22Rv1 (cell line): ENCODE results near the gene MAGI3.
"Not testable (repeated sequence)": the region's sequence is repeated elsewhere in the genome, so short reads cannot be mapped to it uniquely, and the experiment has no call there.

Experiments used
- H3K27ac ChIP-seq: fragments of 450-650 bp; 2 replicates; pipeline ENCODE4 v1.5.1; 2017
- ZFX ChIP-seq: fragments of 450-650 bp; IDR thresholded peaks from 2 replicates; pipeline ENCODE4 v1.6.1; 2017; ENCODE audit warnings: antibody characterized with exemption, borderline replicate concordance
- TF ChIP-seq, protein P1 (sequence below): fragments of 450-650 bp; IDR thresholded peaks from 2 replicates; pipeline ENCODE4 v1.5.1; 2017; ENCODE audit warnings: mild to moderate bottlenecking

The MAGI3 gene

DNA sequence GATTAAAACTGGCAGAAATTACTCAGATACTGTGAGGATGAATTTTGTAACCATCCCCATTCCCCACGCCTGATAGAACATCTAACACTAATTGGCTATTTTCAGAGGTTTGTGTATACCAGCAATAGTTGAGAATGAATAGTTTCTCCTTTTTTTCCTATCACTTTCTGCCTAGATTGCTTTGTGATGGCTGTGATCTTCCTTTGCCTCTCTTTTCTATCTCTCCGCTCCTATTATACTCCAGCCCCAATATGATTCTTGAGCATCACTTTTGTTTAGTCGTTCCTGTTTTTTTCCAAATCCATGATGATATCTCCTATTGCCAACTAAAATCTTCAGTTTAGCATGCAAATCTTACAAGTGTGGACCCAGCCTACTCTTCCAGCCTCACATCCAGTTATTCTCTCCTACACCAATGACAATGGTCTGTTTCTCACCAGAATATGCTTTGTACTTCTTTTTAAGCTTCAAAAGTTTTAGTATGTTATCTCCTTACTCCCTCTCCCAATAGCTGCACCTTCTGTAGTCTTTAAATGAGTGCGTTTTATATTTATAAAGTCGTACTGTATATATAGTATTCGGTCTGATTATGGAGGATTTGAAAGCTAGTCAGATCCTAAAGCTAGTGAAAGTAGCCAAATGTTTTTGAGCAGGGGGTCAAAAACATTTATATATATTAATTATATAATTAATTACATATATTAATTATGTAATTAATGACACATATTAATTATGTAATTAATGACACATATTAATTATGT is 25.2 kb downstream of the MAGI3 start:
- no peak overlapping the region for H3K27ac ChIP-seq
- TF ChIP-seq ZFX, result no peak
- TF ChIP-seq, protein P1, sequence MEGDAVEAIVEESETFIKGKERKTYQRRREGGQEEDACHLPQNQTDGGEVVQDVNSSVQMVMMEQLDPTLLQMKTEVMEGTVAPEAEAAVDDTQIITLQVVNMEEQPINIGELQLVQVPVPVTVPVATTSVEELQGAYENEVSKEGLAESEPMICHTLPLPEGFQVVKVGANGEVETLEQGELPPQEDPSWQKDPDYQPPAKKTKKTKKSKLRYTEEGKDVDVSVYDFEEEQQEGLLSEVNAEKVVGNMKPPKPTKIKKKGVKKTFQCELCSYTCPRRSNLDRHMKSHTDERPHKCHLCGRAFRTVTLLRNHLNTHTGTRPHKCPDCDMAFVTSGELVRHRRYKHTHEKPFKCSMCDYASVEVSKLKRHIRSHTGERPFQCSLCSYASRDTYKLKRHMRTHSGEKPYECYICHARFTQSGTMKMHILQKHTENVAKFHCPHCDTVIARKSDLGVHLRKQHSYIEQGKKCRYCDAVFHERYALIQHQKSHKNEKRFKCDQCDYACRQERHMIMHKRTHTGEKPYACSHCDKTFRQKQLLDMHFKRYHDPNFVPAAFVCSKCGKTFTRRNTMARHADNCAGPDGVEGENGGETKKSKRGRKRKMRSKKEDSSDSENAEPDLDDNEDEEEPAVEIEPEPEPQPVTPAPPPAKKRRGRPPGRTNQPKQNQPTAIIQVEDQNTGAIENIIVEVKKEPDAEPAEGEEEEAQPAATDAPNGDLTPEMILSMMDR, result no peak

DNA sequence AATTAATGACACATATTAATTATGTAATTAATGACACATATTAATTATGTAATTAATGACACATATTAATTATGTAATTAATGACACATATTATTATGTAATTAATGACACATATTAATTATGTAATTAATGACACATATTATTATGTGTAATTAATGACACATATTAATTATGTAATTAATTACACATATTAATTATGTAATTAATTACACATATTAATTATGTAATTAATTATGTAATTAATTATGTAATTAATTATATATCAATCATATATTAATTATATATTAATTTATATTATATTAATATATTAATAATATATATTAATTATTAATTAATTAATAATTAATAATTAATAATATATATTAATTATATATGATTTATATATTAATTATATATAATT is 25.8 kb downstream of the MAGI3 start:
- H3K27ac ChIP-seq, result not testable (repeated sequence)

DNA sequence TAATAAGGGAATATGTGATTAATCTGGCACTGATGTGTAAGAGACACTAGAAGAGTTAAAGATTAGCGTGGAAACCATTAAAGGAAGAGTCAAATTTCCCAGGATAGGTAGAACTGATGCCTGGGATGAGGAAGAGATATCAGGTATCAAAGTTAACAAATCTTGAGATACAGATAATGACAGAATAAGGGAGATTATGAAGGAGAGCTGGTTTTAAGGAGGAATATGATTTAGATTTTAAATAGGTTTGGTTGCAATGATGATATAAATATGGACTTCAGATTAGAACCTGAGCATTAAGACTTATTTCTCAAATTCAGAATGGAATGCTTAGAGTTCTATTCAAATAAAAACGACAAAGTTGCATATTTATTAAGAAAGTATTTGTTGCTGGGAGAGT is 26.2 kb downstream of the MAGI3 start:
- TF ChIP-seq ZFX, result no peak
- TF ChIP-seq, protein P1, result no peak
- no peak overlapping the region for H3K27ac ChIP-seq

DNA sequence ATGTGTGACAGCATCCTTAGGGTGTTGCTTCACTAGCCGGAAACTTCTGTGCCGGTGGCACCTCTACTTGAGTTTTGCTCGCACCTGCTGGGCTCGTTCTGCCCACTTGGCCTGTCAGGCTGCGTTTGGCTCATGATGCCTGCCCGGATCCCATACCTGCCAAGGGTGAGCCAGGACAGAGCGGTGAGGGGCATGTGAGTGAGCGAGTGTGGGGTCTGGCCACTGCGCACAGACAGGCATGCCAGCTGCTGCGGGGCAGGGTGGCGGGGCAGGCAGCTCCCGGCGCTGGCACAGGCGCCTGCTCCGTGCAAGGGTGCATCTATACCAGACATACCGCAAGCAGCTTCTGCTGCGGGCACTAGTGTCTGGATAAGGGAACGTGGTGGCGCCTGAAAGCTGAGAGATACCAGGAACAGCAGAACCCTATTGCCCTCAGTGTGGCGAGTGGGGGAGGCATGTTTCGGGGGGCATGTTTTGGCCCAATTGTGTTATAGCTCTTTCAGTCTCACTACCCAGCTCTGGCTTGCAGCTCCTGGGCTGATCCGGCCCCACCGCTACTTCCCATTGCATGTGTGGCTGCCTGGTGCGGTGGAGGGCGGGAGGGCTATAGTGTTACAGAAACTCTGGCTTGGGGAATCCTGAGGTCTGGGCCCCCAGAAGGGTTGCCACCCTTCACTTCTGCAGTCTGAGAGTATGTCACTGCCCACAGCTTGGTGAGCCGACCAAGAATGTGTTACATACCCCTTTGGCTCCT is 32.2 kb downstream of the MAGI3 start:
- TF ChIP-seq ZFX, result no peak
- TF ChIP-seq, protein P1, result no peak
- H3K27ac ChIP-seq, result no peak overlapping the region

DNA sequence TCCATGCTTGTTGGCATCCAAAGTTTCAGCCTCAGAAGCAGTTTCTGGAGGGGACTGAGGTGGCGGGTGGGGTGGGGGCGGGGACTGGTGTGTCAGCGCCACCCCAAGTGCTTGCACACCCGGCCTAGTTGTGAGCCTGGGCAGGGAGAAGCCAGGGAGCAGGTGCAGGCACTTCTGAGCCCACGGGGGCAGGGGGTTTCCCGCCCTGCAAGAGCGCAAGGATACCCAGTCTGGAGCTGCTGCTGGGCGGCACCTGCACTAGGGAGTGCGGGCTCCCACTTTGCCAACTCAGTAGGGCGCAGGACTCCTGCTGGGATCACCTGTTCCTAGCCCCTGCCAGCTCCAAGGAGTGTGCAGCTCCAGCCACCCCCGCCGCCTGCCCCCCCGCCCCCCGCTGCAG is 33.5 kb downstream of the MAGI3 start:
- TF ChIP-seq, protein P1, result no peak
- TF ChIP-seq ZFX, result no peak

DNA sequence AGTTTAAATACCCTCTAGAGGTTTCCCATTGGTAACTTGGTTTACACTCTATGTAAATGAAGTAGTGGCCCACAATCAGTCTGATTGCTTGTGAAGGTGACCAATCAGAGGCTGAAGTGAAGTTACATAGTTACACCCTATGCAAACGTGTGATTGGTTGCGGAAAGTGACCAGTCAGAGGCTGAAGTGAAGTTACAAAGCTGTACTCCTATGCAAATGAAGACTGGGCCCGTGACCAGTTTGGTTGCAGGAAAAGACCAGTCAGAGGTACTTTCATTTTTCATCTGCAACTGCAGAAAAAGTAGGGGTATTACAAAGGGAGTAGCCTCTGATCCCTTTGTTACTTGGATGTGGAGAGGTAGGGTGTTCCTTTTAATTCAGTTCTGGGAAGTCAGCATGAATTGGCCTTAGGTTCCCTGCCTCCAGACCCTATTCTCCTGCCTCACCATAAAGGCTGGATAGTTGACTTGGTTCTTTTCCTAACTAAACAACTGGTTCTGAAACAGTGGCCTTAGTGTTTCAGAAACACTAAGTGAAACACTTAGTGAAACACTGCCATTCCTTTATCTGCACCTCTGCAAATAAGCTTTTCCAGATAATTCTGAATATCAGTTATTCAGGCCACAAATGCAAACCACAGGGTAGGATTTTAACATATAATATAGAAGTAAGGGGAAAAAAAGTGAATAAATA is 39.3 kb downstream of the MAGI3 start:
- TF ChIP-seq, protein P1, result no peak
- TF ChIP-seq ZFX, result no peak
- H3K27ac ChIP-seq, result no peak overlapping the region

More for the DNA sequence above, 33.5 kb downstream of the MAGI3 start:
- no peak overlapping the region for H3K27ac ChIP-seq

DNA sequence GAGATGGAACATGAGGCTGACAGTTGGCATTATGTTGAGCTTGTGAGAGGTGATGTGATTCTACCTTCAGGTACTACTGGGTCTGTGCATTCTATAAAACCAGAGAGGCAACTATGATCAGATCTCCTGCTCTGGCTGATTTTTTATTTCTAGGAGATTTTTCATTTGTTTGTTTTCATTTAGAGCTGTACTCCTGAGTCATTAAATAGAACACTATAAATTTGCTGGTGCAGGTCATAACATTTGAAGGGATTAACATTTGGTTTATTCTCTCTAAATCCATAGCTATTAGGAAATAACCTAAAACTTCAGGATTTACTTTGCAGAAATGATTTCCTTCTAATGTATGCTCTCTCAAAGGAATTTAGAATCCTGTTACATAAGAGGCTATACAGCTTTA is 42.9 kb downstream of the MAGI3 start:
- H3K27ac ChIP-seq, result no peak overlapping the region
- TF ChIP-seq ZFX, result no peak
- TF ChIP-seq, protein P1, result no peak
